ENCODE data around the gene ZNF804A. TPM values are rescaled to one million over a fixed set of nuclear protein-coding genes. Genes with fewer than 3 reads are reported as not detected.

Gene ZNF804A
- total RNA-seq, 1 donor from 2014 or later = not detected

DNA sequence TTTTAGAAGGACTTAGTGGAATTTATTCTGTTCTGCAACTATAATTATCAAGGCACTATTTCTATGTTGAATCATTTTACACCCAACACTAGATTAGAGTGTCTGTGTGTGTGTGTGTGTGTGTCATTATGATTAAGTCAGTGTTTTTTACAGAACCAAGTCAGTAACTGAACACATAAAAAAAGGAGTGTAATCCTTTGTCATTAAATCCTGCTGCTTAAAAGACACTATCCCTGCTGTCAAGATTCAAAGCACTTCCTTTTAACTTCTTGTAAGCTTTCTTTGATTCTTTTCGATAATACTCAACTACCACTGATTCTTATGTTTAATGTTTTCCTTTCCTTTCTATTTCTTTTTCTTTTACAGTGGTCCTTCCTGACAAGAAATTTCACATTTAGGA is 306.7 kb downstream of the ZNF804A start:
- Histone ChIP-seq H3K36me3 (ENCODE audit: control insufficient read depth, insufficient read depth, low read length) (no peaks in the 10 kb centered on the region), H3K27me3 (ENCODE audit: control insufficient read depth, insufficient read depth, low read length) (no peaks in the 10 kb centered on the region), H3K4me3 (ENCODE audit: low read depth, low read length) (no peak overlapping the region)
- DNase-seq (ENCODE audit: low read depth) (no peak), FAIRE-seq (no peak)
- TF ChIP-seq, protein P1, sequence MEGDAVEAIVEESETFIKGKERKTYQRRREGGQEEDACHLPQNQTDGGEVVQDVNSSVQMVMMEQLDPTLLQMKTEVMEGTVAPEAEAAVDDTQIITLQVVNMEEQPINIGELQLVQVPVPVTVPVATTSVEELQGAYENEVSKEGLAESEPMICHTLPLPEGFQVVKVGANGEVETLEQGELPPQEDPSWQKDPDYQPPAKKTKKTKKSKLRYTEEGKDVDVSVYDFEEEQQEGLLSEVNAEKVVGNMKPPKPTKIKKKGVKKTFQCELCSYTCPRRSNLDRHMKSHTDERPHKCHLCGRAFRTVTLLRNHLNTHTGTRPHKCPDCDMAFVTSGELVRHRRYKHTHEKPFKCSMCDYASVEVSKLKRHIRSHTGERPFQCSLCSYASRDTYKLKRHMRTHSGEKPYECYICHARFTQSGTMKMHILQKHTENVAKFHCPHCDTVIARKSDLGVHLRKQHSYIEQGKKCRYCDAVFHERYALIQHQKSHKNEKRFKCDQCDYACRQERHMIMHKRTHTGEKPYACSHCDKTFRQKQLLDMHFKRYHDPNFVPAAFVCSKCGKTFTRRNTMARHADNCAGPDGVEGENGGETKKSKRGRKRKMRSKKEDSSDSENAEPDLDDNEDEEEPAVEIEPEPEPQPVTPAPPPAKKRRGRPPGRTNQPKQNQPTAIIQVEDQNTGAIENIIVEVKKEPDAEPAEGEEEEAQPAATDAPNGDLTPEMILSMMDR (IDR thresholded peaks at IDR 0.05; ENCODE audit: insufficient read depth, low read length, severe bottlenecking) = no peak

DNA sequence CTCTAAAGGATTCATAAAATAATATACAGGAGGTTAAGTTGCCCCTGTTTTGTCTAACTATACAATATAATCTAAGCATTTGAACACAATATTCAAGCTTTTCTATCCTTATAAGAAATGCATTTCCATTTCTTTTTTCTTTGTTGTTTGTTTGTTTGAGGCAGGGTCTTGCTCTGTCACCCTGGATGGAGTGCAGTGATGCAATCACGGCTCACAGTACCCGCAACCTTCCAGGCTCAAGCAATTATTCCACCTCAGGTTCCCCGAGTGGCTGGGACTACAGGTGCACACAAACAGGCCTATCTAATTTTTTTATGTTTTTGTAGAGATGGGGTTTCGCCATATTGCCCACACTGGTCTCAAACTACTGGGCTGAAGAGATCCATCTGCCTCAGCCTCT is 307.8 kb downstream of the ZNF804A start:
- no peak overlapping the region for H3K4me3 ChIP-seq (ENCODE audit: low read depth, low read length)
- H3K36me3 ChIP-seq (ENCODE audit: control insufficient read depth, insufficient read depth, low read length) = no peaks in the 10 kb centered on the region
- FAIRE-seq (no peak), DNase-seq (ENCODE audit: low read depth) (no peak)
- no peaks in the 10 kb centered on the region for H3K27me3 ChIP-seq (ENCODE audit: control insufficient read depth, insufficient read depth, low read length)
- TF ChIP-seq, protein P1 (IDR thresholded peaks at IDR 0.05; ENCODE audit: insufficient read depth, low read length, severe bottlenecking) = no peak

DNA sequence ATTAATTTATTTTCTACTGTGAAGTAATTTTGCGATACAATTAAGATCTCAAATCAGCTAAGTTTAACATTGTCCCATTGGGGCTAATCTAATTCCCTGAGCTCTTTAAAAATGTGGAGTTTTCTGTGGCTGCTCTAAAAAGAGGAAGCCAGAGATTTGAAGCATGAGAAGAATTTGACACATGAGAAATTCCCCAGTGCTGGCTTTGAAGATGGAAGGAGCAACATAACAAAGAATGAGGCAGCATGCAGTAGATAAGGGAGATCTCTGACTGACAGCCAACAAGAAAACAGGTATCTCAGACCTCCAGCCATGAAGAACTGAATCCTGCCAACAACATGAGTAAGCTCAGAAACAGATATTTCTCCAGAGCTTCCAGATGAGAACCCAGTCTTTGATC is 308.4 kb downstream of the ZNF804A start:
- TF ChIP-seq, protein P1 (IDR thresholded peaks at IDR 0.05; ENCODE audit: insufficient read depth, low read length, severe bottlenecking) = no peak
- DNase-seq (ENCODE audit: low read depth) = no peak
- Histone ChIP-seq H3K27me3 (ENCODE audit: control insufficient read depth, insufficient read depth, low read length) (no peaks in the 10 kb centered on the region), H3K36me3 (ENCODE audit: control insufficient read depth, insufficient read depth, low read length) (no peaks in the 10 kb centered on the region), H3K4me3 (ENCODE audit: low read depth, low read length) (no peak overlapping the region)
- FAIRE-seq = no peak

DNA sequence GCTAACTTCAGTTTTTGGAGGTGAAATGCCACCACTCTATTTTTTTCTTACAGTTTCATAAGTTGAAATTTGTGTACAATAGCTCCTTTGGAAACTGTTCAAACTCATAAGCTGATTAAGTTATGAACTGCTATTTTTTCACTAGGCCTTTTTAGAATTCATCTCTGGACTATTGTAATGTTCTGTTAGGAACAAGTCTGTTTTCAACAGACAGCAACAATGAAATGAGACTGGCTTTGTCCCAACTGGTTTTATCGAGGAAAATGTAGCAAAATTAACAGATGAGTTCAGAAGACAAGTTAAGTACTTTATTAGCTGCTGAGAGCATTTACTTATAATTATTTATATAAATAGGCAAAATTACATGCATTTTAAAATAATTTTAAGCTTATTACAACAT is 310.6 kb downstream of the ZNF804A start:
- H3K4me3 ChIP-seq (ENCODE audit: low read depth, low read length) = no peak overlapping the region
- DNase-seq (ENCODE audit: low read depth) (no peak), FAIRE-seq (no peak)
- TF ChIP-seq, protein P1 (IDR thresholded peaks at IDR 0.05; ENCODE audit: insufficient read depth, low read length, severe bottlenecking) = no peak
- H3K36me3 ChIP-seq (ENCODE audit: control insufficient read depth, insufficient read depth, low read length) = no peaks in the 10 kb centered on the region
- H3K27me3 ChIP-seq (ENCODE audit: control insufficient read depth, insufficient read depth, low read length) = no peaks in the 10 kb centered on the region

DNA sequence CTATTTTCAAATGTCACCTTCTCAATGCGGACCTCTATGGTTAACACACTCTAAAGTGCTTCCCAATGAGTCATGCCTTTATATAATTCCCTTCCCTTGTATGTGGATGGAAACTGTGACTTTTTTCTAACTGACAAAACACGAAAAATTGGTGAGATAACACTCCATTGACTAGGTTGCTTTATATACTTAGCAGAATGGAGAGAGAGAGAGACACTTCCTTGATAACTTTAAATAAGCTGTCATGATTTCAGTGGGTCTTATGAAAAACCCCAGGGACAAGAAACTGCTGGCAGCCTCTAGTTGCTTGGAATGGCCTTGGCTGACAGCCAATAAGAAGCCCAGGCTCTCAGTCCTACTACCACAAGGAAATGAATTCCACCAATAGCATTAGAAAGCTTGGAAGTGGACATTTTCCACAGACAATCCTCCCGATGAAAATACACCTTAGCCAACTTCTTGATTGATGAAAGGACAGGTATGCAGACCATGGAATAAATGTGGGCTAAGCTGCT is 322.2 kb downstream of the ZNF804A start:
- Histone ChIP-seq H3K4me3 (ENCODE audit: low read depth, low read length) (no peak overlapping the region), H3K27me3 (ENCODE audit: control insufficient read depth, insufficient read depth, low read length) (no peaks in the 10 kb centered on the region), H3K36me3 (ENCODE audit: control insufficient read depth, insufficient read depth, low read length) (no peaks in the 10 kb centered on the region)
- FAIRE-seq (no peak), DNase-seq (ENCODE audit: low read depth) (no peak)
- TF ChIP-seq, protein P1 (IDR thresholded peaks at IDR 0.05; ENCODE audit: insufficient read depth, low read length, severe bottlenecking) = no peak

DNA sequence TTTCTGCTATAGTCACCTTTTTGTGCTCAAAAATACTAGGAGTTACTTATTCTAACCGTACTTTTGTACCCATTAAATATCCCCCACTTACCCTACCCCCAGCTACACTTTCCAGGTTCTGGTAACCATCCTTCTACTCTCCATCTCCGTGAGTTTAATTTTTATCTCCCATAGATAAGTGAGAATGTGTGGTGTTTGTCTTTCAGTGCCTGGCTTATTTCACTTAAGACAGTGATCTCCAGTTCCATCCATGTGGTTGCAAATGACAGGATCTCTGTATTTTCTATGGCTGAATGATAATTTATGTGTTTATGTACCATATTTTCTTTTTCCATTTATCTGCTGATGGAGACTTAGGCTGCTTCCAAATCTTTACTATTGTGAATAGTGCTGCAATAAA is 323.3 kb downstream of the ZNF804A start:
- Histone ChIP-seq H3K27me3 (ENCODE audit: control insufficient read depth, insufficient read depth, low read length) (no peaks in the 10 kb centered on the region), H3K4me3 (ENCODE audit: low read depth, low read length) (no peak overlapping the region), H3K36me3 (ENCODE audit: control insufficient read depth, insufficient read depth, low read length) (no peaks in the 10 kb centered on the region)
- FAIRE-seq = no peak
- no peak for DNase-seq (ENCODE audit: low read depth)
- TF ChIP-seq, protein P1 (IDR thresholded peaks at IDR 0.05; ENCODE audit: insufficient read depth, low read length, severe bottlenecking) = no peak

Measured in bronchial epithelial cell (primary cell).